Type B pancreatic cell (in vitro differentiated cells): ENCODE data around the gene CBX6. TPM values are rescaled to one million over a fixed set of nuclear protein-coding genes. Genes with fewer than 3 reads are reported as not detected.

ENCODE experiments used
- DNase-seq: peaks from one replicate; pipeline ENCODE4 v3.0.0; 2021; ENCODE audit warnings: mixed read lengths; ENCODE audit not compliant: unreplicated experiment; ENCODE audit errors: extremely low spot score
- H3K27ac Mint-ChIP-seq: 2 replicates; pipeline ENCODE4 v1.8.0; 2021; ENCODE audit warnings: mild to moderate bottlenecking, mixed read lengths
- H3K27me3 Mint-ChIP-seq: 2 replicates; pipeline ENCODE4 v1.8.0; 2021; ENCODE audit warnings: mixed read lengths
- H3K36me3 Mint-ChIP-seq: 2 replicates; pipeline ENCODE4 v1.8.0; 2021; ENCODE audit warnings: mixed read lengths
- H3K4me1 Mint-ChIP-seq: one replicate; pipeline ENCODE4 v1.8.0; 2021; ENCODE audit warnings: mixed read lengths; ENCODE audit not compliant: unreplicated experiment
- H3K4me3 Mint-ChIP-seq: 2 replicates; pipeline ENCODE4 v1.8.0; 2021; ENCODE audit warnings: mild to moderate bottlenecking, mixed read lengths
- H3K9me3 Mint-ChIP-seq: 2 replicates; pipeline ENCODE4 v1.8.0; 2021; ENCODE audit warnings: mixed read lengths
- total RNA-seq: library from RNA; stranded (reverse); gene quantifications from 2 replicates; pipeline ENCODE4 v1.2.1, GENCODE V29; 2021; ENCODE audit warnings: low replicate concordance
- TF ChIP-seq, protein P1 (sequence below): fragments of 200-600 bp; sonication (generic); conservative IDR thresholded peaks from 2 replicates; pipeline ENCODE4 v1.5.0; 2021; ENCODE audit warnings: antibody characterized with exemption, mild to moderate bottlenecking

CBX6 gene
- total RNA-seq, 1 donor from 2014 or later: 93.5 TPM

GRCh38 chr22:38834215-38834953, 37.6 kb downstream of the CBX6 start:
- Mint-ChIP-seq H3K27ac (no peak overlapping the region), H3K4me1 (no peaks in the 10 kb centered on the region), H3K27me3 (peaks cover 29% of the 10 kb centered on the region), H3K36me3 (no peaks in the 10 kb centered on the region), H3K9me3 (no peaks in the 10 kb centered on the region), H3K4me3 (no peak overlapping the region)
- DNase-seq: no peak
- TF ChIP-seq, protein P1, sequence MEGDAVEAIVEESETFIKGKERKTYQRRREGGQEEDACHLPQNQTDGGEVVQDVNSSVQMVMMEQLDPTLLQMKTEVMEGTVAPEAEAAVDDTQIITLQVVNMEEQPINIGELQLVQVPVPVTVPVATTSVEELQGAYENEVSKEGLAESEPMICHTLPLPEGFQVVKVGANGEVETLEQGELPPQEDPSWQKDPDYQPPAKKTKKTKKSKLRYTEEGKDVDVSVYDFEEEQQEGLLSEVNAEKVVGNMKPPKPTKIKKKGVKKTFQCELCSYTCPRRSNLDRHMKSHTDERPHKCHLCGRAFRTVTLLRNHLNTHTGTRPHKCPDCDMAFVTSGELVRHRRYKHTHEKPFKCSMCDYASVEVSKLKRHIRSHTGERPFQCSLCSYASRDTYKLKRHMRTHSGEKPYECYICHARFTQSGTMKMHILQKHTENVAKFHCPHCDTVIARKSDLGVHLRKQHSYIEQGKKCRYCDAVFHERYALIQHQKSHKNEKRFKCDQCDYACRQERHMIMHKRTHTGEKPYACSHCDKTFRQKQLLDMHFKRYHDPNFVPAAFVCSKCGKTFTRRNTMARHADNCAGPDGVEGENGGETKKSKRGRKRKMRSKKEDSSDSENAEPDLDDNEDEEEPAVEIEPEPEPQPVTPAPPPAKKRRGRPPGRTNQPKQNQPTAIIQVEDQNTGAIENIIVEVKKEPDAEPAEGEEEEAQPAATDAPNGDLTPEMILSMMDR: no peak

DNA sequence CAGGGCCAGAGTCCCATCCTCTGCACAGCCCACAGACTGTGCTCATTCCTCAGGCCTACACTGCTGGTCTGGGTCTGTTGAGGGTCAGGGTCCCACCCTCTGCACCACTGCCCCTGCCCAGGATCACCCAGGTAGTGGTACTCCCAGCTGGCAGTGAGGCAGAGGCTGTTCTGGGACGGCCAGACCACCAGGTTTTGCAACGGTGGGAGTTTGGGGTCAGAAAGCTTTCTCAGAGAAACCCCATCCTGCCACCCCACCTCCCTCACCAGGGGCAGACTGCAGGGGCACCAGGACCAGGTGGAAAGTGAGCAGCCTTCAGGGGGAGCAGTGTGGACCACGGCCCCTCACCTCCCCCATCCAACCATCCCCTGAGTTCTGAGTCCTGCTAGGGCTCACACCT, 39.0 kb downstream of the CBX6 start:
- no peak for DNase-seq
- H3K4me1 Mint-ChIP-seq: no peaks in the 10 kb centered on the region
- H3K4me3 Mint-ChIP-seq: no peak overlapping the region
- TF ChIP-seq, protein P1: no peak
- no peaks in the 10 kb centered on the region for H3K36me3 Mint-ChIP-seq
- peaks cover 24% of the 10 kb centered on the region for H3K27me3 Mint-ChIP-seq
- H3K9me3 Mint-ChIP-seq: no peaks in the 10 kb centered on the region
- H3K27ac Mint-ChIP-seq: no peak overlapping the region

DNA sequence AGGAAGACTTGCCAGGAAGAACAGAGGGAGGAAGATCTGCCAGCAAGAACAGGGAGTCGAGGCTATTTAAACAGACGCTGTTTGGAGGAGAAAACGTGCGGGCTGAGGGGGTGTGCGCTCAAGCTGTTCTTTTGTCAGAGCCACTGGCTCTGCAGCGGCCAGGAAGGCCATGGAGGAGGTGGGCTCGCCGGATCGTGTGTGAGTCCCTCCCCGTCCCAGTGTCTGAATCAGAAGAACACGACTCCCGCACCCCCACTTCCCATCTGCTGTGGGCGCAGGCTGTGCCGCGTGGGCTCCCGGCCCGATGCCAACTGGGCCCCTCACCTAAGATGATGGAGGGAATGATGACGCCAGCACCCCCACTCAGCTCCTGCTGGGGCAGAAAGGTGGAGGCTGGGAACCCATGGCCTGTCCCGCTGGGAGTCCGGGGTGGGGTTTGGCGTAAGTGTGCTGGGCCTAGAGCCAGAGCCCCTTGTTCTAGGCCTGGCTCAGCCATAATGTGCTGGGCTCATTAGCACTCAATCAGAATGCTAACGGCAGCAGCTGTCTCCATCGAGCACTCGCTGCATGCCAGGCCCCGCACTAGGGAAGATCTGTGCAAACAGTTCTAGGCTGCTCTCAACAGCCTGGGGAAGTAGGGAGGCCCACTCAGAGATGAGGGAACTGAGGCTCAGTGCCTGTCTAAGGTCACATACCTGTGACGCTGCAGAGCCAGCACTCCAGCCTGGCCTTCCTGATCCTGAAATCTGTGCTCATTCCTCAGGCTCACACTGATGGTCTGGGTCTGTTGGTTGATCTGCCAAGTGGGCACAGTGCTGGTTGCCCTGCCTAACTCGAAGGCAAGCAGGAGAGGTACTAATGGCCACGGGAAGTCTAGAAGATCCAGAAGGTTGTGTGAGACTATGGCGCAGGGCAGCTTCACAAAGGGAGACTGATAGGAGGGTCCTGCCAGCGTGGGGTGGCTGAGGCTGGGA, 39.7 kb downstream of the CBX6 start:
- H3K36me3 Mint-ChIP-seq: no peaks in the 10 kb centered on the region
- H3K4me1 Mint-ChIP-seq: no peaks in the 10 kb centered on the region
- DNase-seq: no peak
- no peak overlapping the region for H3K27ac Mint-ChIP-seq
- H3K27me3 Mint-ChIP-seq: peaks cover 19% of the 10 kb centered on the region
- no peak overlapping the region for H3K4me3 Mint-ChIP-seq
- TF ChIP-seq, protein P1: no peak
- no peaks in the 10 kb centered on the region for H3K9me3 Mint-ChIP-seq

- Mint-ChIP-seq H3K27ac (no peak overlapping the region), H3K36me3 (no peaks in the 10 kb centered on the region), H3K4me1 (no peaks in the 10 kb centered on the region), H3K4me3 (no peak overlapping the region), H3K9me3 (no peaks in the 10 kb centered on the region), H3K27me3 (peaks cover 16% of the 10 kb centered on the region)
- TF ChIP-seq, protein P1: no peak
- DNase-seq: no peak
Measured at GRCh38 chr22:38831166-38831945, 40.7 kb downstream of the CBX6 start.

- H3K27ac Mint-ChIP-seq: no peak overlapping the region
- no peaks in the 10 kb centered on the region for H3K36me3 Mint-ChIP-seq
- no peaks in the 10 kb centered on the region for H3K4me1 Mint-ChIP-seq
- DNase-seq: no peak
- no peaks in the 10 kb centered on the region for H3K9me3 Mint-ChIP-seq
- peaks cover 10% of the 10 kb centered on the region for H3K27me3 Mint-ChIP-seq
- H3K4me3 Mint-ChIP-seq: no peak overlapping the region
- TF ChIP-seq, protein P1: no peak
Measured at GRCh38 chr22:38830845-38831108, 41.2 kb downstream of the CBX6 start.
